Measurements from ENCODE around the gene SBK2.

- TF ChIP-seq CTCF (IDR thresholded peaks at IDR 0.05) (no peak), POLR2A (IDR thresholded peaks at IDR 0.05; ENCODE audit: low read depth) (no peak), POLR2AphosphoS5 (IDR thresholded peaks at IDR 0.05) (no peak)
Measured at GRCh38 chr19:55544776-55545439, 8.0 kb upstream of the SBK2 start.
